Superior temporal gyrus (tissue), 1 donor: ENCODE results near the gene ABCG1.
"Not testable (repeated sequence)": the region's sequence is repeated elsewhere in the genome, so short reads cannot be mapped to it uniquely, and the experiment has no call there.

Source experiments
- DNase-seq: peaks from one replicate; pipeline ENCODE4 v3.0.0-alpha.2; 2016; ENCODE audit errors: extremely low spot score

Gene ABCG1

DNA sequence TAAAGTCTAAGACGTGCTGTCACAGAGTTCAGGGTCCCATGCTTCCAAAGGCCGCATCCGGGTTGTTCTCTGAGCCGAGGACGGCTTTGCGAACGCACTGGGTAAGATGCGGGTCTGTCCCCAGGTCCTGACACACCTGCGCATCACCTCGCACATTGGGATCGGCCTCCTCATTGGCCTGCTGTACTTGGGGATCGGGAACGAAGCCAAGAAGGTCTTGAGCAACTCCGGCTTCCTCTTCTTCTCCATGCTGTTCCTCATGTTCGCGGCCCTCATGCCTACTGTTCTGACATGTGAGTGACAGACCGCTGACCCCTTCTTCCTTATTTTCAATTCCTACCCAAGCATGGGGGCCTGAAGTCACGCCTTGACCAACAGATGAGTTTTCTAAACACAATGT lies 71.0 kb downstream of the ABCG1 start:
- DNase-seq, result no peak

DNA sequence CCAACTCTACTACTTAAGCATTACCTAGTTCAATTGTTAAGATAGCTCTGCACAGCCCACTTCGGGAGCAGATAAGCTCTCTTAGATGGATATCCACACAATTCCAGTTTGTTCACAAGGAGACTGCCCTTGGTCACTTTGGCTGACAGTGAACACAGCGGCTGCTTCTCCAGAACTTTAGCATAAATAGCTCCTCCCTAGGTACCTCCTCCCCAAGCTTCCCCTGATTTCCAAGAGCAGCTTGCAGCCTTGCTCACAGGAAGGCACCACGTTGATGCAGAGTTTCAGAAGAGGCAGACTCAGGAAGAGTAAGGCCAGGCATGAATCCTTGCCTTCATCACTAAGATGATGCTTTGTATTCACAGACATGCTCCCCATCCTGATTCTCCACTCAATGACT lies 71.6 kb downstream of the ABCG1 start:
- DNase-seq, result no peak

DNA sequence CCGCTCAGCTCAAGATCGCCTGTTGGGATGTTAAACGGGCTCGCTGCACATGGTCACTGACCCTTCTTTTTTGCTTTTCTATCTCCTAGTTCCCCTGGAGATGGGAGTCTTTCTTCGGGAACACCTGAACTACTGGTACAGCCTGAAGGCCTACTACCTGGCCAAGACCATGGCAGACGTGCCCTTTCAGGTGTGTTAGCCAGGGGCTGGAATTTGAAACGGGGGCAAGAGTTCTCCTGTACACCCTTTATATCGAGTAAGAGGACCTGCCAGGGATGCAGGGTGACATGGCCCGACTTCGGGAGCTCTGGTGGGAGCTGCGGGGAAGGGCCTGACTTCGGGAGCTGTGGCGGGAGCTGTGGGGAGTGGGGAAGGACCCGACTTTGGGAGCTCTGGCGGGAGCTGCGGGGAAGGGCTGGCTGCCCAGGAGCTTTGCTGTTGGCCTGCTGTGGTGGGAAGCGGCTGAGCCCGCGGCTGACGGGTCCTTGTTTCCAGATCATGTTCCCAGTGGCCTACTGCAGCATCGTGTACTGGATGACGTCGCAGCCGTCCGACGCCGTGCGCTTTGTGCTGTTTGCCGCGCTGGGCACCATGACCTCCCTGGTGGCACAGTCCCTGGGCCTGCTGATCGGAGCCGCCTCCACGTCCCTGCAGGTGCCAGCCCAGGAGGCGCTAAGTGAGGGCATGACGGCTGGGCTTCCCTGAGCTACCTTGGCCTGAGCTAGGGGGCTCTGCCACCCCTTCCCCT lies 72.2 kb downstream of the ABCG1 start:
- no peak for DNase-seq

DNA sequence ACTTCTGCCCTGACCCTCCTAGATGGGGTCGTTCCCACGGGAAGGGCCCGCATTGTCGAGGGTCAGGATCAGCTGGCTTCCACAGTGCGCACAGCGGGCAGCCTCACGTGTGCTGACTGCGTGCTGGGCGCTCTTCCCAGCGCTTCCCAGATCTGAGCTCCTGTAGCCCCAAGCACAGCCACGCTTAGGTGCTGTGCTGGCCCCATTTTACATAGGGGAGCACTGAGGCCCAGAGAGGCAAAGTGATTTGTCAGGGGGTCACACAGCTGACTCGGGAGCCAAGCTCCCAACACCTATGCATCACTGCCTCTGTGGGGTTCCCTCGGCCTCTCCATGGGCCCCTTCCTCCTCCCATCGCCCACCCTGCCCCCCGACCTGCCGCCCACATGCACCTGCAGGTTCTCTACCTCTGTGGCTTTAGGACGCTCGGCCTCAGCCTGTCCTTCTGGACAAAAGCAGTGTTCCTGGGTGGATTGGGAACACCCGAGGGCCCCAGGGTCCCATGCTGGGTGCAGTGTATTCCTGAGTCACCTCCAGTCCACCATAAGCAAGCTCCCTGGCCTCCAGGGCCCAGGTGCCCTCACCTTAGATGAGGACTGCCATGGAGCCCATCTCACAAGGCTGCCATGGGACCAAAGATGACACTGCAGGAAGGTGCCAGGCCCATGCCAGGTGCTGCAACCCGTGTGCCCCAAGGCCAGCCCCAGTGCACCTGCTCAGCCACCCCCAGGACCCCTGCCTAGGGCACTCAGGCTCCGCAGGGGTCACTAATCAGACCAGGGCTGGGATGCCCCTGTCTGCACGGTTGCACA lies 73.0 kb downstream of the ABCG1 start:
- DNase-seq, result no peak

DNA sequence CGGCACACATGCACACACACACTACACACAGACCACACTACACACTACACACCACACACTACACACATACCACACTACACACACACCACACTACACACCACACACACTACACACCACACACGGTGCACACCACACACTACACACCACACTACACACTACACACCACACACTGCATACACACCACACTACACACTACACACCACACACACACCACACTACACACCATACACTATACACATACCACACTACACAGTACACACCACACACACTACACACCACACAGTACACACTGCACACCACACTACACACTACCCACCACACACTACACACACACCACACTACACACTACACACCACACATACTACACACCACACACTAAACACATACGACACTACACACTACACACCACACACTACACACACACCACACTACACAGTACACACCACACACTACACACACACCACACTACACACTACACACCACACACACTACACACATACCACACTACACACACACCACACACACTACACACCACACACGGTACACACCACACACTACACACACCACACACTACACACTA lies 73.7 kb downstream of the ABCG1 start:
- DNase-seq, result not testable (repeated sequence)

DNA sequence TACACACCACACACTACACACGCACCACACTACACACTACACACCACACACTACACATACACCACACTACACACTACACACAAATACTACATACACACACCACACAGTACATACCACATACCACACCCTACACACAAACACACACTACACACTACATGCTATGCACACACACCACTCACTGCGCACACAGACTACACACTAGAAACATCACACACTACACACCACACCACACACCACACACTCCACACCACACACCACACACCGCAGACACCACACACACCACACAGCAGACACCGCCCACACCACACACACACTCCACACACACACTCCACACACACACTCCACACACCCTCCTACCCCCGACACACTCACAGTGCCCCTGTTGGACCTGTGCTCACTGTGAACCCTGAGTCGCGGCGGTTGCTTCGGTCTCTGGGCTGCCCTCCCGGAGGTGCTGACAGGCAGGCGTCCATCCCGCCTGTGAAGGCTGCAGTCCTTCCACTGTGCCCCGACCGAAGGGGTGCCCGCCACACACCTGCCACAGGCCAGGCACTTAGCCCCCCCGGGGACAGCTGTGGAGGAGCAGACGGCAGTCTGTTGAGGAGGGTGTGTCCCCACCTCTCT lies 74.8 kb downstream of the ABCG1 start:
- DNase-seq, result no peak

DNA sequence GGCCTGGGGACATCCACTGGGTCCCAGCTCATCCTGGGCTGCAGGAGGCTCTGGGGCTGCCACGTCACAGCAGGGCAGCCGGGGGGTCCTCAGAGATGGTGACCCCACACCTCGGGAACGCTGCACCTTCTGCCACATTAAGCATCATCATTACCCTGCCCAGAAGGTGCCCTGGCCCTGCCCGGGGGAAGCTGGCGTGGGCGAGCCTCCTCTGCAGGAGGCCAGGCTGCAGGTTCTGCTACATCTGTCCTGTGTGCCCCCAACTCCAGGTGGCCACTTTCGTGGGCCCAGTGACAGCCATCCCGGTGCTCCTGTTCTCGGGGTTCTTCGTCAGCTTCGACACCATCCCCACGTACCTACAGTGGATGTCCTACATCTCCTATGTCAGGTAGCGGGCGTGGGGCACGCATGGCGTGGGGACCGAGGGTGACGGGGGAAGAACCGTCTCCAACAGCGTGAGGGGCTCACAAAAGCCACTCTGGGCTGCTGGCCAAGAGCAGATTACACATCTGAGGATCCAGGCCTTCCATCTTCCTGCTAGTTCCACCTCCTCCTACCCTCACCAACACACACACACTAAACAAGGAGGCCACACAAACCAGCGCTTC lies 75.4 kb downstream of the ABCG1 start:
- DNase-seq, result no peak

DNA sequence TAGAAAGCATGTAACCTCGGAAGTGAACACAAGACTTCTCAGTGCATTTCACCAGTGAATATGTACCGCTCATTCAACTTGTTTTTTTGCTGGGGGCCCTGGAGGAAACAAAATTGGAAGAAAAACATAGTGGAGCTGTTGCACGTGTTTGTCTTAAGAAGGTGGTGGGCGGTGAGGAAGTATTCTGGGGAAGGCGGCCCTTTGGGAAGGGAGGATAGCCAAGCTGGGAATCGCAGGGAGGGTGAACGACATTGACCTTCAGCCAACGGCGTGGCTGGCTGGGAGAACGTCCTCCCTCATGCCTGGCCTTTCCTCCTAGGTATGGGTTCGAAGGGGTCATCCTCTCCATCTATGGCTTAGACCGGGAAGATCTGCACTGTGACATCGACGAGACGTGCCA lies 76.9 kb downstream of the ABCG1 start:
- DNase-seq, result no peak

DNA sequence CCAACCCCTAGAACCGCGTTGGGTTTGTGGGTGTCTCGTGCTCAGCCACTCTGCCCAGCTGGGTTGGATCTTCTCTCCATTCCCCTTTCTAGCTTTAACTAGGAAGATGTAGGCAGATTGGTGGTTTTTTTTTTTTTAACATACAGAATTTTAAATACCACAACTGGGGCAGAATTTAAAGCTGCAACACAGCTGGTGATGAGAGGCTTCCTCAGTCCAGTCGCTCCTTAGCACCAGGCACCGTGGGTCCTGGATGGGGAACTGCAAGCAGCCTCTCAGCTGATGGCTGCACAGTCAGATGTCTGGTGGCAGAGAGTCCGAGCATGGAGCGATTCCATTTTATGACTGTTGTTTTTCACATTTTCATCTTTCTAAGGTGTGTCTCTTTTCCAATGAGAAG lies 77.6 kb downstream of the ABCG1 start:
- DNase-seq, result no peak

DNA sequence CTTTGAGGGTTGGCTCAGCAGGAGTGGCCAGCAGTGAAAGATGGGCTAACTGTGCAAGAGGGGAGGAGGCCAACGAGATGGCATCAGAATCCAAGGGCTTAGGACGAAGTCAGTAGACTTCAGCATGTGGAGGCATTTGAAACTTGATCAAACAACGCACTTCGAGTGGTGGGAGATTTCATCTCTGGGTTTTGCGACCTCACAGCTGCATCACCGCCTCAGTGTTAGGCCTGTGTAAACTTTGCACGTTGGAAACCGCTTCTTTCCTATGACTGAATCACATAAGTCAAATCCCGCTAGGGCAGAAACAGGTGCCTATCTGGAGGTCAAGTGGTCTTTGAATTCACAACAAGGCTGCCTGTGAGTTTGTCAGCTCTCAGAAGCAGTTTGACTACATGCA lies 78.4 kb downstream of the ABCG1 start:
- no peak for DNase-seq

DNA sequence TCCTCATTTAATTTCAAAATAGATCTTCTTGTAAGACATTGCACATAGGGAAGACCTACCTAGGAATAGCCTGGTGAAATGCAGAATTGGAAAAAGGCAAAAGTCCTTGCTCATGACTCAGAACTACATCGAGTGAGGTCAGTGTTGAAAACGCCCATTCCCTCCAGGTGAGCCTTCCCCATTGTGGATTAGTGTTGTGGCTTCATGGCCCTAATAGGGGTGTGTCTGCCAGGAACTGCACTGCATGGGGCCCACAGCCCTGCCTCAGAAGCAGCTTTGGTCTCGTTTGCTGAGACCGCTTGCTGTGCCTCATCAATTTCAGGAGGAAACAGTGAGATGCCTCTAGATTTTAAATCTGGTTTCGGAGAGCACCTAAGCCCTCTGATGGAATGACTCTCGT lies 79.3 kb downstream of the ABCG1 start:
- DNase-seq, result no peak

DNA sequence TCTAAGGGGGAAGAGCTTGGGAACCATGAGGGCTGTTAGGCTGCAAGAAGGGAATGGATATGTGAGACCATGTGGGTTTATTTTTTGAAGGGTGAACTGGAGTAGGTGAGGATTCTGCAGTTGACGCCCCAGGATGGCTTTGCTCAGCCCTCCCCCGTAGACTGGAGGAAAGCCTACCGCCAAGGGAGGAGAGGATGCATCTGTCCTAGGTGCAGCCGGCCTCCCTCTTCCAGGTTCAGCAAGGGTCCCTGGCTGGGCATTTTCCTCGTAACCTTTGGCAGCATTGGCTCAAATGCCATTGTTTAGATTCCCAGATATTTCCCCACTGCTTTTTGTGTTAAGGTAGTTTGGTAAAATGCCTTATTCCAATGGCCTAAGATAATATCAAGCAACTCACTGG lies 79.7 kb downstream of the ABCG1 start:
- DNase-seq, result no peak

DNA sequence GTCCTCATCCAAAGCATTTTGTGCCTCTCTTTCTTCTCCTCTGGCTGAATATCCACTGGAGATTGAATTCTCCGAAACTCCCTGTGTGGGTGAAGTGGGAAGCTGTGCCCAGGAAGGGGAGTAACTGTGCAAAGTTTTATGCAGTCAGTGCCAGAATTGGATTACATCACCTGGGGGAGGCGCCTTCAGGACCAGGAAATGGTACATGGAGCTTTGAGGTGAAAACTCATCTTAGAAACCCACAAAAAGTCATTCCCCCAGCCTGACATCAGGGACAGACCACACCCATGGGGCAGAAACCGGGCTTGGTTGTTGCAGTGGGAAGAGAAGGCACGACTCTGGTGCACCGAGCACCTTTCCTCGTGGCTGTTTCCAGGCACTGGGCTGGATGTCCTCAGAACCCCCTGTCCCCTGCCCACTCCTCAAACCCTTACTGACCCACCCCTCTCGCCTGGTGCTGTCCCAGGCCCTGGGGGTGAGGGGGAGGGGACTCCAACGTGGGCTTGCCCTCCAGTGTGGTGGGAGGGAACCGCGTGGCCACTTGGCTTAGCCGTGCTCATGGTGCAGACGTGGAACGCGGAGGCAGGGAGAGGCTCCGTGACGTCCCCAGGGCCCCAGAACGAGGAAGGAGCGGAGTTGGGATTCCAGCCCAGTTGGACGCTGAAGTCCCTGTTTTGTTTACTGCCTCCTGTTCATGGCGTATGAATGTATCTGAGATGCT lies 80.5 kb downstream of the ABCG1 start:
- DNase-seq, result no peak

DNA sequence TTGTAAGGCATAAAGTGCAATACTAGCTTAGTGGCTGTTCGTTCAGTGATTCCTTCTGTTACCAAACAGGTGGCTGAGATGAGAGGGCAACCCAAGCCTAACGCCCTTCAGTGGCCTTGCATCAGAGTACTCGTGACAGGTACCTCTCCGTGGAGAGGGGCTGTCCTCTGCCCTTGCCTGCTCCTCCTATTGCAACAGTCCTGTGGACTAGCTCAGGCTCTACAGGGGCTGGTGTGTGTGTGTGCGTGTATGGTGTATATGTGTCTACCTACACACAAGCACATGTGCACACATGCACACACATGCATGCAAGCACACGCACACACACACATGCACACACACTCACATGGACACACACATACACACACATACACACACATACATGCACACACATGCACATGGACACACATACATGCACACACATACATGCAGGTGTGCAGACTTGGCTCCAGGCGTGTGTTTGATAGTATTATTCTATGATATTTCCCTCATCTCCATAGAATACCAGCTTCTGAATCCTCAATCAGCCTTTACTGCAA lies 81.2 kb downstream of the ABCG1 start:
- no peak for DNase-seq

DNA sequence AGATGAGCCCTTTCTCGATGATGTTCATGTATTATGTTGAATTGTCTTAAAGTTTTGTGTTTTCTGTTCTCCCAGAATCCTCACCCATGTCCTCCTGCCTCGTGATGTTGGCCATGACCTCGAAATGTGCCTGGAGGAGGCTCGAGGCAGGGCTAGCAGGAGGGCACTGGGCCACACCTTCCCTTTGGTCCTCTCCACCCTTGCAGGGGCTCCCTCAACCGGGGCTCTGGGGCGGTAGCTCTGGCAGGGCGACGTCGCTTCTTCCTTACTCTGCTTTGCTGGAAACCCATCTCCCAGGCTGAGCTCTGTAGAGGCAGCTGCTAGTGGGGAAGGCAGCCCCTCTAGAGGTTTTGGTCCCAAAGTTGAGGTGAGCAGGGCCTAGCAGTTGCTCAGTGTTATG lies 82.0 kb downstream of the ABCG1 start:
- DNase-seq, result no peak

DNA sequence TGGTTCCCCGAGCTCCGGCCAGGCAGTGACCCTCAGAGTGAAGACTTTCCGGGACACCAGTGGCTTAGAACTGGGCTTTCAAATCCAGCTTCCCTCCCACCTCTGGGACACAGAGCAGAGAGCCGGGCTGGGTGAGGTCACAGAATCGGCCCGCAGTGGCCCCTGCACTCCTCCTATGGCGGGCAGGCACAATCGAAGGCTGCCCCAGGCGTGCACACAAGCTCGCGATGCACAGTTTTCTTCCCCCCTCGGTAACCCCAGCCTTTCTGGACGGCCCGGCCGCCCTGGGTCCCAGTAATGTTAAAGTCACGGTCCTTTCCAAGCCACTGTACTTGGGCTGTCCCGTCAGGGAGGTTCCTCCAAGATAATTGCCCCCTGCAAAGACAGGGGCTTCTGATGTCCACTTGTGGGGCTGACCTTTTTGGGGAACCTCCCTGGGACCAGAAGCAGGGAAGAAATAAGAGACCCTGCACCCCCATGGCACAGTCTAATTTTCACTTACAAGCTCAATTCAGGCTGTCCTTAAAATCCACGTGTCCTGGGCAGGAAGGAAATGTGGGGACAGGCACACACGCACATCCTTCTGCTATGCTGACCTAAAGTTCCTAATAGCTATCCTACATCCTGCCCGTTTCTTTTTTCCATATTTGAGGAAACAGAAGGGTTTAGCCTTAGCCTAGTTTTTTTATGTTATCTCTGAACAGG lies 82.6 kb downstream of the ABCG1 start:
- DNase-seq, result no peak

DNA sequence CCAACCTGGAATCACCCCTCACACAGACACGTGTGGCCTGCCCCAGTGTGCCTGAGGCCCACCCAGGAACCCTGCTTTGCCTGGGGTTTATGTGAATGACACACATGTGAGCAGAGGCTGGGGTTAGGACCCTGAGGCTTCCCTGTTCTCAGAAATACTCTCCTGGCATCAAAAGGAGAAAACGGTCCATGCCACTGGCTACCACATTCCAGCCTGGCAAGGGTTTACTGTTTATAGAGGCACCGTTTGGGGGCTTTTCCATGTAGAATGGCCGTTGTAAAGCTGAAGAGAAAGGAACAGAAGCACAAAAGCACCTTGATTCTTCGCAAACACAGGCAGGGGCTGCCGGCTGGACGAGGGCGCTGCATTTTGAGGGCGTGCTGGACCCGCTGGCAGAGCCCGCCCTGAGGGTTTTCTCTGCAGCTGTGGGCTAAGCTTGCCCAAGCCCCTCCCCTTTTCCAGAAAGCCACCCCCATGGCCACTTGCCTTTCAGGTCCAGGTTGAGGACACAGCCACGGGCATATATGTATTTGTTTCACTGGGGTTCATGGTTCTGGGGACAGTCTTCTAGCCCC lies 83.2 kb downstream of the ABCG1 start:
- DNase-seq, result no peak

DNA sequence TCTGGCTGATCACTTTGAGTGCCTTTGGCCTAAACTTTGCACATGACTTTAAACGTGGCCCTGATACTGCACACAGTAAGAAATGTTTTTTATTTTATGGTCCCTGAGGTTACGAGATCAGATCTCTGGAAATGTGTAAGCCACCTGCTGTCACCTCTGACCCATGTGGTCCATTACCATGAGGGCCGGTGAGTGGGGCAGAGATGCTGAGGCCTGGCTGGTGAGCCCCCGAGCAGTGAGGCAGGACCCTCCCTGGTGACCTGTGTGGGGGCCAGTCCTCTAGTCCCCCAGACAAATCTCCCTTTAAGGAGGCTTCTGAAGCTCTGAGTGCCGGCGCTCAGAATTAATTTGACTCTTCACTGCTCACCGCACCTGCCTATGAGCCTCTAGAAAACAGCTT lies 83.9 kb downstream of the ABCG1 start:
- DNase-seq, result no peak

DNA sequence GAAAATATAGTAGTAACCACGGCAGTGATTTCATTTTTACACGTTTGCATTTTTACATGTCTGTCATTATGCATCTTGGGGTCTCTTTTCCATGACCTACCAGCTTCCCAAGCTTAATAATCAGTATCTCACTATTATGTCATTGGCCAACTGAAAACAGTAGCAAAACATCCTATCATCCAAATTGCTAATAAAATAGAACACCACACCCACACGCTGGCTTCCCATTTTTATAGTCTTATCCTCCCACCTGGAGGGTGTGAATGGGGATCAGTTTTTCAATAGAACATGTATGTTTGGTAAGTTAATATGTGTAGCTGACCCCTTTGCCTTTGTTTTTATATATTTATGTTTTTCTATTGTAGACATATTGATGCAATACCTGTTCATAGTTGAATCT lies 84.5 kb downstream of the ABCG1 start:
- DNase-seq, result no peak
